NCI-H2107 treated with DMSO at 0.1 percent for 48 hours (cell line): ENCODE measurements around the gene TCP11.

Source experiments
- DNase-seq: peaks from one replicate; lab custom pipeline; 2025; ENCODE audit not compliant: unreplicated experiment; lab: John Stamatoyannopoulos, UW

Gene TCP11

GRCh38 chr6:35082733-35083403 lies 58.3 kb downstream of the TCP11 start:
- DNase-seq = no peak

DNA sequence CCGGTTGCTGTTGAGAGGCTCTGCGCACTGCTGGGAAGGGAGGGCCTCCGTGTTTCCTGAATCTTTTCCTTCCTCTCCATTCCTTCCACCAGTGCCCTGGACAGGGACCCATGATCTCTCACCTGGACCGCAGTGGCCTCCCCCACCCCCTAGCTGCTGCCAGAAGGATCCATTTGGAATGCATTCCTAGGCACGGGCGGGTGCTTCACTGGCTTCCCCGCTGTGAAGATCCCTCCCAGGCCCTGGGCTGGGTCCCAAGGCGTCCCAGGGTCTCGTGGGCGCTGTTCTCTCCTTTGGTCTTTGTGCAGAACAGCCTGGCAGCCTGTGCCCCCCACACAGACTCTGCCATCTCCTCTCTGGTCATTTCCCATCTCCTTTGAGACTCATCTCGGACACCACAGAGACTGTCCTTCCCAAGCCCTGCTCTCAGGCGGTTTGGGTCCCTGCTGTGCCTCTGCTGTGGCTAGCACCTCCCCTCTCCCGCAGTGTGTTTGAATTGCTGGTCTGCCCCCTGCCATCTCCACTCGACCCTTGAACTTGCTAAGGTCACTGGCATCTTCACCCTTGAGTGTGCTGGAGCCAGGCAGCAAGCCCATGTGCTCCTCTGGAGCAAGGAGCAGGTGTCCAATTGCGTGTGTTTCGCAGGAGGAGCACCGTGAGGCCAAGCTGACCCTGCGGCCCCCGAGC lies 59.0 kb downstream of the TCP11 start:
- no peak for DNase-seq

- DNase-seq = no peak
Observed at GRCh38 chr6:35081426-35081851, 59.7 kb downstream of the TCP11 start.

DNA sequence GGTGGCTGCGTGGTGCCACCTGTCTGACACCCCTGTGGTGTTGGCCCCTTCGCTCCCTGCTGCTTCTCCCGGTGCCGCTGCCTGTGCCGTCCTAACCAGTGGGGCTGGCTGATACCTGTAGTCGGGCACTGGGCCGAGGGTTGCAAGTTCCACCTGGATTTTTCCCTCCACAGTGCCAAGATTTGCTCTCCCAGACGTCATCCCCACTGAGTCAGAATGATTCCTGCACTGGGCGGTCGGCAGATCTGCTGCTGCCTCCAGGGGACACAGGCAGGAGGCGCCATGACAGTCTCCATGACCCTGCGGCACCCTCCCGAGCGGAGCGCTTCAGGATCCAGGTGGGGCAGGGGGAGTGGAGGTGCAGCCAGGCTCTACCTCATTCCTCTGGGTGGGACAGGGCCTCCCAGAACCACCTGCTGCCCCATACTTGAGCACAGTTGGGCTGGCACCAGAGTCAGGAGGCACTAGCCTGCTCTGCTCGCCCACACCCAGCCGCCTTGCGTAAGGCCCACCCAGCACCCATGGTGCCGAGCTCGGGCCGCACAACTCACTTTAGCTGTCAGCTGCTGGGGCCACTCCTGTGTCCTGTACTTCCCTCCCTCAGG lies 60.2 kb downstream of the TCP11 start:
- DNase-seq = no peak

DNA sequence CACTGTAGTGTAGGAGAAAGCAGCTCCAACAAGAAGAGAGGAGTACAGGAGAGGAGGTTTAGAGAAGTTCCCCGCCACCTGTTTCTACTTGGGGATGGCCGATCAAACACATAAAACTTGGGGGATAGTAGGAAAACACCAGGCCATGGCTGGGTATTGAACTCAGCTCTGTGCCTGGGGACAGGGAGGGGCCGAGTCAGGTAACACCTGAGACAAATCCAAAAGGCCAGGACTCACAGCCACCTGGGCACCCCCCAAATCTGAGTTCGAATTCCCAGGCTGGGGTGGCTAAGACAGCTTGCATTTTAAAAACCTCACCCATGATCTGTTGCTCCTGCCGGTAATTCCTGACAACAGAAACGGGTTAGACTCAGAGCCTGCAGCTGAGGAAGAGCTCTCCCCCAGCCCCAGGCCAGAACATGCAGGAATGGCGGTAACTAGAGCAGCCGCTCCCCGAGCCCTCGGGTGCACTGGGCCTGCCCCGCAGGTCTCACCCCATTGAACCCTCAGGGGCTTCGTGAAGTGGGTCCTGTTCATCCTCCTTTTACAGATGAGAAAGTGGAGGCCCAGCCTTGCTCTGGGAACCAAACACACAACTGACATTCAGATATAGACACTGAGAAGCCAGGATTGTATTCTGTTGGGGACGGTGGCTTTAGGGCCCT lies 61.0 kb downstream of the TCP11 start:
- DNase-seq = no peak

DNA sequence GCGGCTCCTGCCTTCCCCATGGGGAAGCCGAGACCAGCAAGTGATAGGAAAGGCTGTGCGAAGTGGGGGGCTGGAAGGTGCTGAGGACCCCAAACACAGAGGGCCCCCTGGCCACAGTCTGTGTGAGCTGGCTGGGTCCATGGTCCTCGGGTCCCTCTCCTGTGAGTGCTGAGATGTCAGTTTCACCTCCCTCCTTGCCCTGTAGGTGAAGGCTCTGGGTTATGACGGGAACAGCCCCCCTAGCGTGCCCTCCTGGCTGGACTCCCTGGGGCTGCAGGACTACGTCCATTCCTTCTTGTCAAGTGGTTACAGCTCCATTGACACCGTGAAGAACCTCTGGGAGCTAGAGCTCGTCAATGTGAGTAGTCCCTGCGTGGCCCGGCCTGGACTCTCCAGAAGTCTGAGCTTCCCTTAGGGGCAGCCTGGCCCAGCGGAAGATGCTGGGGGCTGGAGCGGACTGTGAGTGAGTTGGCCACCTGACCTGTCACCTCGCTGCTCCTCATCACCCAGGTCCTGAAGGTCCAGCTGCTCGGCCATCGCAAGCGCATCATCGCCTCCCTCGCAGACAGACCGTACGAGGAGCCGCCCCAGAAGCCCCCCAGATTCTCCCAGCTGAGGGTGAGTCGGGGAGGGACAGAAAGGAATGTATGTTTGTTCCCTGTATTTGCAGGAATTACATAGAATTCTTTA lies 61.7 kb downstream of the TCP11 start:
- DNase-seq = no peak

DNA sequence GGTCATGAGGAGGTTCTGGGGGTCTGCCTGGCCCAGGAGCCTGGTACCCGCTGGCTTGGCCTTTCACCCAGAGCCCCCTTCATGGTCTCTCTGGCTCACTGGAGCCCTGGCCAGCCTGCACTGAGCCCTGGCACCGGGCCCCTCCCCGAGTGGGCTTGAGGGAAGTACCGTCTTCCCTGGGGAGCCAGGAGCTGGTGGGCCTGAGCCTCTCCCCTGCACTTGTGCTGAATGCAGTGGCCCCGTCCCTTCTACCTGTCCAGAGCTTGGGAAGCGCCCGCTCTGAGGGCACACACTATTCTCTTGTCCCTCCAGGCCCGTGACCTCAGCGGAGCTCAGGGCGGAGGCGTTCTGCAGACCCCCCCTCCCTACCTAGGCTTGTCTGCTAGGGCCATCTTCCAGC lies 62.2 kb downstream of the TCP11 start:
- no peak for DNase-seq

DNA sequence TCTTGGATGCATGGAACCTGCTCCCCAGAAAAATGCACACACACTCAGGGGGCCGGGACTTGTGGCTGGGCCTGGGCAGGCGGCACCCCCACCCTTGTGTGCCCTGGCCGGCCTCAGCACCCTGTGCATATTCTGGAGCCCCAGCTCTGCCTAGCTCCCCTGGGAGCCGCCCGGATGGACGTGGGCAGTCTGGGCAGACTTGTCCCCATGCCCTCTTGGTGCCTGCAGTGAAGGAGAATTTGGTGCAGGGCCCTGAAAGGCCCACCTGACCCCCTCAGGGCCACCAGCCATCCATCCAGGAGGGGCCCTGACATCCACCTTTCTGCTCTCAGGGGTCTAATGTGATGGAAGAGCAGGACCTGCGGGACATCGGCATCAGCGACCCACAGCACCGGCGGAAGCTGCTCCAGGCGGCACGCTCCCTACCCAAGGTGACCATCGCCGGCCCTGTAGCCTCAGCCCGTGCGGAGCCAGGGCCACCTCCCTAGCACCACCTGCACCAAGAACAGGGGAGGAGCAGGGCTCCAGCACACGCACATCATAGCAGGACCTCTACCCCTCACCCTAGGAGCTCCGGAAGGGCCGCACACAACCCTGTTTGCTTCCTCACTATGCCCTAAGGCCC lies 62.8 kb downstream of the TCP11 start:
- DNase-seq = no peak

- DNase-seq = no peak
Observed at GRCh38 chr6:35077713-35078105, 63.4 kb downstream of the TCP11 start.

DNA sequence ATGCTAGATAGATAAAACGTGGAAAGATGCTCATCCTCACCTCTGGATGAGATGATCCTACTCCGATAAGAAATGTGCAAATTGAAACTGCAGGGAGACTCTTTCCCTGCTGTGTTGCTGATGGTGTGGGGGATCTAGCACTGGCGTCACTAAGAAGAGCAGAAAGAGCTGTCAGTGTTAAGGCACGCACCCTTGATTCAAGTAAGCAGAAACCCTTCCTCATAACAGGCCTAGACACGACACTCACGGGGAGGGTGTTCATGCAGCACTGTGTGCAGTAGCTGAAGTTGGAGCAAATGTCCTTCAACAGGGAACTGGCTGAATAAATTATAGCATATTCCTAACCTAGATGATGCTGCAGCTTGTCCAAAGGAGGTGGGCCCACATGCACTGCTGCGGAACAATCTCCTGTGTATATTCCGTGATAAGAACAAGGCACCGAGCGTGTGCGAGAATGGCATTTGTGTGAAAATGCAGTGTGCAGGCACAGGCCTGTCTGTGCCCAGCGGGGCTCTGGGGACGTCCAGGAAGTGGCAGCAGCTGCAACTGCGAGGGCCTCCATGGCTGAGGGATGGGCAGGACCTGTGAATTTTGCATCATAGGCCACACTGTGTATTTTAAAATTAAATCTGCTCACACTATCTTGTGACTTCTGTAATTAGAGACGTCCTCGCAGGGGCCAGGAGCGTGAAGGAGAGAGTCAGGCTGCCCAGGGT lies 64.0 kb downstream of the TCP11 start:
- no peak for DNase-seq

DNA sequence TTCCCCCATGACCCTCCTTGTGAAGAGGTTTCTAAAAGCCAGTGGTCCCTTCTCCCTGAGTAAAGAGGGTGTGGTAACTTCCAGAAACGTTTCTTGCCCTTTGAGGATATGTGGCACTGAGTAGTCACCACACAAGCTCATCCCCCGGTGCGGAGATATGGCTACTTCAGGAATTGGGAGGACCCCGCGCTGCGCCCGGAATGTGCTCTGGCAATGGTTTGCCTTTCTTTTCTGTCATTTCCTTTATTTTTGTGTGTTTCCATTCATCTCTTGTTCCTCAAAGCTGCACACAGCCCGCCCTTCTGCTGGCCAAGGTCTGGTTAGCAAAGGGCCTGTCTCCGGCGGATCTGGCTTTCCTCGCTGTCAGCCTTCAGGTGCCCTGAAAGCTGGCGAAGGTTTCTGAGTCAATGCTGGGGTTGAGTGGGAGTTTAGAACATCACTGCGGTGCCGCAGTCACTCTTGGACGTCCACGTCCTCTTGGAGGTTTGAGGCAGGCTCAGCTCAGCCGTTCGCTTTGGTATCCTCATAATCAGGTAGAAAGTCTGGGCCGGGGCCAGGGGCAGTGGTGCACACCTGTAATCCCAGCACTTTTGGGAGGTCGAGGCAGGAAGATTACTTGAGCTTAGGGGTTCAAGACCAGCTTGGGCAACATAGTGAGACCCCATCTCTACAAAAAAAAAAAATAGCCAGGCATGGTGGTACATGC lies 67.2 kb downstream of the TCP11 start:
- DNase-seq = no peak

GRCh38 chr6:35073211-35073610 lies 67.9 kb downstream of the TCP11 start:
- no peak for DNase-seq

DNA sequence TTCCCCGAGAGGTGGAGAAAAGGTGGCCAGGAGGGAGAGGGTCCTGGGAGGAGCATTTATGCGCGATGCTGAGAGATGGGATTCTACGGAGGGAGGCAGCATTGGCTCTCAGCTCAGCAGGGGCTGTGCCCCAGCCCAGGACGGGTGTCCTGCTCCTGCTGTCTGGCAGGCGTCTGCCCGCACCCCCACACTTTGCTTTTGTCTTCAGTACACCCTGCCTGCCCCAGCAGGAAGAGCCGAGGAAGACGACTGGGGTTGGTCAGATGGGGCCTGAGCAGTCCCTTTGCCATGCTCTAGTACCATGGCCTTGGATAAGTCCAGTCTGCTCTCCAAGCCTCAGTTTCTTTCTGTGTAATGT lies 68.5 kb downstream of the TCP11 start:
- DNase-seq = no peak

DNA sequence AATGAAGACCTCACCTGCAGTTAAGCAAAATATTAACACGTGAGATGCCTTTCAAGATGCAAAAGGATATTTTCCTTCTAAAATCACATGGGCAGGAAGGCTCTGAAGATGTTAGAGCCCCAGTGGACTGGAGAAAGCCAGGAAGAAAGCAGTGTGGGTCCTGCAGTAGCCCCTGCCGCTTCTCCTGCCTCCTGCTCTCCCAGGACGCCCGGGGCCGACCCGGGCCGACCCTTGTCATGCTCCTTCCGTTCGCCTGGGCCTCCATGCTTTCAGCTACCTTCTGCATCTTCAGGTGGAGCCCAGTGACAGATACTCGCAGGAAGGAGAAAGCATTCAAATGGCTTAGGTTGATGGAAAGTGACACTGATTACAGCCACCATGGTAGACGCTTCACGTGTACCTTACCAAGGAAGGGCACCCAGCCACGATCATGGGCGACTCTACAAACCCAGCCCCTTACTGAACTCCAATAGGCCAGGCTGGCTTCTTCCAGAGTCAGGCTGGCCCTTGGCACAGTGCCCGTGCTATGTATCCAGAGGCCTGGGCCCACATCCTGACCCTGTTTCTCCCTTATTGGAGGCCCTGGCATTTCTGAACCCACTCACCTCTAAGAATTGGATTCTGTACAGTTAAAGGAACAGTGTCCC lies 69.0 kb downstream of the TCP11 start:
- no peak for DNase-seq

GRCh38 chr6:35071347-35071994 lies 69.7 kb downstream of the TCP11 start:
- DNase-seq = no peak

GRCh38 chr6:35070111-35070510 lies 71.0 kb downstream of the TCP11 start:
- no peak for DNase-seq

DNA sequence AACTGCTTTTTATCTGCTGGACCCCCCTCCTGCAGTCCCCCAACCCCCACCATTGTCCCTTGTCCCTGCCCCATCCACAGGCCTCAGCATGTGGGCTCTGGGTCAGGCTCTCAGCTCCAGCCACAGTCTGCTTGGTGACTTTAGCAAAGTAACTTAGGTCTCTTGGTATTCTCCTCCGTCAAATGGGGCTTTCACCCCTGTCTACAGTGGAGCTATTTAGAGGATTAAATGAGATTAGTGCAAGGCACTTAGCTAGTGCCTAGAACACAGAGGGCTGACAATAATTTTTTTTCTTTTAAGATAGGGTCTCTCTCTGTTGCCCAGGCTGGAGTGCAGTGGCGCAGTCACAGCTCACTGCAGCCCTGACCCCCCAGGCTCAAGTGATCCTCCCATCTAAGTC lies 71.9 kb downstream of the TCP11 start:
- DNase-seq = no peak

GRCh38 chr6:35068644-35069043 lies 72.5 kb downstream of the TCP11 start:
- DNase-seq = no peak

- DNase-seq = no peak
Observed at GRCh38 chr6:35068206-35068605, 72.9 kb downstream of the TCP11 start.
